HCT116 (cell line): ENCODE results near the gene ENDOG.

Experiments used
- CEBPB ChIP-seq: IDR thresholded peaks from 2 replicates; pipeline ENCODE4 v1.6.1; 2012; ENCODE audit warnings: low read depth
- EZH2 ChIP-seq: fragments of 200-600 bp; sonication (generic); IDR thresholded peaks from 2 replicates; pipeline ENCODE4 v1.6.1; 2017; ENCODE audit warnings: antibody characterized with exemption, mixed run types
- POLR2A ChIP-seq: IDR thresholded peaks from 2 replicates; pipeline ENCODE4 v1.7.0; 2011; ENCODE audit warnings: borderline replicate concordance; ENCODE audit not compliant: insufficient read depth, insufficient read length; ENCODE audit errors: extremely low read depth
- POLR2AphosphoS5 ChIP-seq: IDR thresholded peaks from 2 replicates; pipeline ENCODE4 v1.6.1; 2011; ENCODE audit warnings: mild to moderate bottlenecking, low read depth, low read length, moderate library complexity
- RAD21 ChIP-seq: IDR thresholded peaks from 2 replicates; pipeline ENCODE4 v1.6.1; 2012; ENCODE audit warnings: low read depth, mild to moderate bottlenecking
- SIN3A ChIP-seq: IDR thresholded peaks from 2 replicates; pipeline ENCODE4 v1.6.1; 2012; ENCODE audit warnings: low read depth
- TF ChIP-seq, protein P1 (sequence below): IDR thresholded peaks from 2 replicates; pipeline ENCODE4 v1.6.1; 2012
- TF ChIP-seq, protein P2 (sequence below), 3 experiments: fragments of 200-600 bp in 1 of 3; sonication (generic) in 1 of 3; IDR thresholded peaks in 2 of 3; conservative IDR thresholded peaks in 1 of 3; 2 replicates each; pipeline ENCODE4 v1.5.1; 2012 to 2017; ENCODE audit warnings: low read depth in 2 of 3, low read length in 2 of 3, antibody characterized with exemption in 1 of 3, borderline replicate concordance in 1 of 3, control low read depth in 1 of 3, mild to moderate bottlenecking in 1 of 3, mixed read lengths in 1 of 3, mixed run types in 1 of 3, moderate library complexity in 1 of 3; ENCODE audit not compliant: insufficient read depth in 1 of 3
- TF ChIP-seq, protein P3 (sequence below): IDR thresholded peaks from 2 replicates; pipeline ENCODE4 v1.6.1; 2012
- TF ChIP-seq, protein P4 (sequence below): IDR thresholded peaks from 2 replicates; pipeline ENCODE4 v1.6.1; 2012; ENCODE audit warnings: low read depth

DNA sequence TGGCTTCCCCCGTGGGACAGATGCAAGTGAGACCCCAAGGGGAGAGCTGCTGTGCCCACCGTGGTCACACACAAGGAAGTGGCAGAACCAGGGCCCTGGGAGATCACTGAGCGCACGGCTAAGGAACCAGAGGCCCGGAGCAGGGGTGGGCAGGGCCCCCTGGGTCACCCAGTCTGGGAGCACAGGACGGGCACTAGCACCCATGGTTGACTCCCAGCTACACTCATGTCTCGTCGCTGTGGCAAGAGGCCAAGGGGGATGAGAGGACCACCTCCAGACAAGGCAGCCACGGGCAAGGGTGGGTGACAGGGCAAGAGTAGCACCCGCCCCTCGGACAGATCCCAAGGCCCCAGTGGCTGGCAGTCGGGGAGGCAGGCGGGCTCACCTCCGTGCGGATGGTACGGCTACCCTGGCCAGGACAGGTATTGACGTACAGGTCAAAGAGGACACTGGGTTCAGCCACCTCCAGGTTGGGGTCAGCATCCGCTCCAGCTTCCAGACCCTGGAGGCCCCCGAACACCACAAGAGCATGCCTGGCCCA is 5.1 kb downstream of the ENDOG start:
- TF ChIP-seq RAD21 = no peak
- no peak for TF ChIP-seq POLR2A
- TF ChIP-seq, protein P1, sequence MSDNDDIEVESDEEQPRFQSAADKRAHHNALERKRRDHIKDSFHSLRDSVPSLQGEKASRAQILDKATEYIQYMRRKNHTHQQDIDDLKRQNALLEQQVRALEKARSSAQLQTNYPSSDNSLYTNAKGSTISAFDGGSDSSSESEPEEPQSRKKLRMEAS = no peak
- no peak for TF ChIP-seq SIN3A
- TF ChIP-seq, protein P2, sequence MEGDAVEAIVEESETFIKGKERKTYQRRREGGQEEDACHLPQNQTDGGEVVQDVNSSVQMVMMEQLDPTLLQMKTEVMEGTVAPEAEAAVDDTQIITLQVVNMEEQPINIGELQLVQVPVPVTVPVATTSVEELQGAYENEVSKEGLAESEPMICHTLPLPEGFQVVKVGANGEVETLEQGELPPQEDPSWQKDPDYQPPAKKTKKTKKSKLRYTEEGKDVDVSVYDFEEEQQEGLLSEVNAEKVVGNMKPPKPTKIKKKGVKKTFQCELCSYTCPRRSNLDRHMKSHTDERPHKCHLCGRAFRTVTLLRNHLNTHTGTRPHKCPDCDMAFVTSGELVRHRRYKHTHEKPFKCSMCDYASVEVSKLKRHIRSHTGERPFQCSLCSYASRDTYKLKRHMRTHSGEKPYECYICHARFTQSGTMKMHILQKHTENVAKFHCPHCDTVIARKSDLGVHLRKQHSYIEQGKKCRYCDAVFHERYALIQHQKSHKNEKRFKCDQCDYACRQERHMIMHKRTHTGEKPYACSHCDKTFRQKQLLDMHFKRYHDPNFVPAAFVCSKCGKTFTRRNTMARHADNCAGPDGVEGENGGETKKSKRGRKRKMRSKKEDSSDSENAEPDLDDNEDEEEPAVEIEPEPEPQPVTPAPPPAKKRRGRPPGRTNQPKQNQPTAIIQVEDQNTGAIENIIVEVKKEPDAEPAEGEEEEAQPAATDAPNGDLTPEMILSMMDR (IDR thresholded peaks at IDR 0.05 in 2 of 3, conservative IDR thresholded peaks at IDR 0.05 in 1 of 3; ENCODE audit: borderline replicate concordance in 1 of 3, insufficient read depth in 1 of 3, low read depth in 2 of 3, low read length in 2 of 3) = no peak
- no peak for TF ChIP-seq POLR2AphosphoS5
- TF ChIP-seq CEBPB = no peak
- TF ChIP-seq, protein P3, sequence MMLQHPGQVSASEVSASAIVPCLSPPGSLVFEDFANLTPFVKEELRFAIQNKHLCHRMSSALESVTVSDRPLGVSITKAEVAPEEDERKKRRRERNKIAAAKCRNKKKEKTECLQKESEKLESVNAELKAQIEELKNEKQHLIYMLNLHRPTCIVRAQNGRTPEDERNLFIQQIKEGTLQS = no peak
- no peak for TF ChIP-seq EZH2
- TF ChIP-seq, protein P4, sequence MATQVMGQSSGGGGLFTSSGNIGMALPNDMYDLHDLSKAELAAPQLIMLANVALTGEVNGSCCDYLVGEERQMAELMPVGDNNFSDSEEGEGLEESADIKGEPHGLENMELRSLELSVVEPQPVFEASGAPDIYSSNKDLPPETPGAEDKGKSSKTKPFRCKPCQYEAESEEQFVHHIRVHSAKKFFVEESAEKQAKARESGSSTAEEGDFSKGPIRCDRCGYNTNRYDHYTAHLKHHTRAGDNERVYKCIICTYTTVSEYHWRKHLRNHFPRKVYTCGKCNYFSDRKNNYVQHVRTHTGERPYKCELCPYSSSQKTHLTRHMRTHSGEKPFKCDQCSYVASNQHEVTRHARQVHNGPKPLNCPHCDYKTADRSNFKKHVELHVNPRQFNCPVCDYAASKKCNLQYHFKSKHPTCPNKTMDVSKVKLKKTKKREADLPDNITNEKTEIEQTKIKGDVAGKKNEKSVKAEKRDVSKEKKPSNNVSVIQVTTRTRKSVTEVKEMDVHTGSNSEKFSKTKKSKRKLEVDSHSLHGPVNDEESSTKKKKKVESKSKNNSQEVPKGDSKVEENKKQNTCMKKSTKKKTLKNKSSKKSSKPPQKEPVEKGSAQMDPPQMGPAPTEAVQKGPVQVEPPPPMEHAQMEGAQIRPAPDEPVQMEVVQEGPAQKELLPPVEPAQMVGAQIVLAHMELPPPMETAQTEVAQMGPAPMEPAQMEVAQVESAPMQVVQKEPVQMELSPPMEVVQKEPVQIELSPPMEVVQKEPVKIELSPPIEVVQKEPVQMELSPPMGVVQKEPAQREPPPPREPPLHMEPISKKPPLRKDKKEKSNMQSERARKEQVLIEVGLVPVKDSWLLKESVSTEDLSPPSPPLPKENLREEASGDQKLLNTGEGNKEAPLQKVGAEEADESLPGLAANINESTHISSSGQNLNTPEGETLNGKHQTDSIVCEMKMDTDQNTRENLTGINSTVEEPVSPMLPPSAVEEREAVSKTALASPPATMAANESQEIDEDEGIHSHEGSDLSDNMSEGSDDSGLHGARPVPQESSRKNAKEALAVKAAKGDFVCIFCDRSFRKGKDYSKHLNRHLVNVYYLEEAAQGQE = no peak
